Esophagus muscularis mucosa (tissue), 3 donors: ENCODE data around the gene CDC37L1.

Experiments
- POLR2A ChIP-seq: fragments of 450-650 bp; IDR thresholded peaks from one replicate; pipeline ENCODE4 v1.6.1; 2017; ENCODE audit warnings: antibody characterized with exemption, moderate library complexity, mild to moderate bottlenecking, low read depth
- TF ChIP-seq, protein P1 (sequence below), 3 experiments: fragments of 200-600 bp in 2 of 3; fragments of 450-650 bp in 1 of 3; sonication (generic) in 2 of 3; IDR thresholded peaks; one replicate each; pipeline ENCODE4 v1.5.1; 2017 to 2019; ENCODE audit warnings: antibody characterized with exemption in 3 of 3, mild to moderate bottlenecking in 2 of 3, moderate library complexity in 1 of 3

DNA sequence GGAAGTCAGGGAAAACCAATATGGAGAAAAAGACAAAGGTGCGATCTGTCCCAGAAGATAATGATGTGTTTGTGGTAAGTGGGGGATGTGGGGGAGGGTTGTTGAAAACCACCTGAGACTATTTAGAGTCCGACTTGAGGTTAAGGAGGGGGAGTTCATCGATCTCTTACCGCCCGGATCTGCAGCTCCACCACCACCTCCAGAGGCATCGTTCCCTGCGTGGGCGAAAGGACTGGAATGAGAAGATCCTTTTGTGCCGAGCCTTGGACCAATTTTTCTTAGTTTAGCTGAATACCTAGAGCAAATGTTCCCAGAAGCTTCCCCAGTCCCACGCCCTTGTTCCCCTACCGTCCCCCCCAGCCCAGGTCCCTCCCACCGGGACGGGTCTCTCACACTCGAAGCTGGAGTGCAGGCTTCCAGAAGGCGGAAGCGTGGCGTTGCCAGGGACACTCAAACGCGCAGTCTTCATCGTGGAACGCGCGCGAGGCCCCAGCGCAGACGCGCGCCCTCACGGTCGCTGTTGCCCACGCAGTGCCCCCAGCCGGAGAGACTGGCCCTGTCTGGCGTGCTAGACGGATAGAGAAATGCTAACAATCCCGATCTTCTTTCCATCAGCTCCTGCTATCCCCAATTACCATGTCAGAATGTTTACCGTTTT, 13.2 kb upstream of the CDC37L1 start, which contains the start of gene SPATA6L:
- no peak for TF ChIP-seq POLR2A
- TF ChIP-seq, protein P1, sequence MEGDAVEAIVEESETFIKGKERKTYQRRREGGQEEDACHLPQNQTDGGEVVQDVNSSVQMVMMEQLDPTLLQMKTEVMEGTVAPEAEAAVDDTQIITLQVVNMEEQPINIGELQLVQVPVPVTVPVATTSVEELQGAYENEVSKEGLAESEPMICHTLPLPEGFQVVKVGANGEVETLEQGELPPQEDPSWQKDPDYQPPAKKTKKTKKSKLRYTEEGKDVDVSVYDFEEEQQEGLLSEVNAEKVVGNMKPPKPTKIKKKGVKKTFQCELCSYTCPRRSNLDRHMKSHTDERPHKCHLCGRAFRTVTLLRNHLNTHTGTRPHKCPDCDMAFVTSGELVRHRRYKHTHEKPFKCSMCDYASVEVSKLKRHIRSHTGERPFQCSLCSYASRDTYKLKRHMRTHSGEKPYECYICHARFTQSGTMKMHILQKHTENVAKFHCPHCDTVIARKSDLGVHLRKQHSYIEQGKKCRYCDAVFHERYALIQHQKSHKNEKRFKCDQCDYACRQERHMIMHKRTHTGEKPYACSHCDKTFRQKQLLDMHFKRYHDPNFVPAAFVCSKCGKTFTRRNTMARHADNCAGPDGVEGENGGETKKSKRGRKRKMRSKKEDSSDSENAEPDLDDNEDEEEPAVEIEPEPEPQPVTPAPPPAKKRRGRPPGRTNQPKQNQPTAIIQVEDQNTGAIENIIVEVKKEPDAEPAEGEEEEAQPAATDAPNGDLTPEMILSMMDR (IDR thresholded peaks at IDR 0.05) = no peak
